Measurements from ENCODE around the gene WDR83.
"Not testable (repeated sequence)": the region's sequence is repeated elsewhere in the genome, so short reads cannot be mapped to it uniquely, and the experiment has no call there.

Gene WDR83

GRCh38 chr19:12666265-12667048 lies at the start of gene WDR83, which contains the start of gene MAN2B1:
WDR83 (plus strand) TSS chr19:12666807; CDS start chr19:12669791, 2,984 bp downstream.
MAN2B1 (minus strand) TSS chr19:12666742; CDS start chr19:12666701, 41 bp downstream.
- DNase-seq, result peak; percentile 66

- DNase-seq, result no peak
Measured at GRCh38 chr19:12617646-12618045, 49.0 kb upstream of the WDR83 start.

DNA sequence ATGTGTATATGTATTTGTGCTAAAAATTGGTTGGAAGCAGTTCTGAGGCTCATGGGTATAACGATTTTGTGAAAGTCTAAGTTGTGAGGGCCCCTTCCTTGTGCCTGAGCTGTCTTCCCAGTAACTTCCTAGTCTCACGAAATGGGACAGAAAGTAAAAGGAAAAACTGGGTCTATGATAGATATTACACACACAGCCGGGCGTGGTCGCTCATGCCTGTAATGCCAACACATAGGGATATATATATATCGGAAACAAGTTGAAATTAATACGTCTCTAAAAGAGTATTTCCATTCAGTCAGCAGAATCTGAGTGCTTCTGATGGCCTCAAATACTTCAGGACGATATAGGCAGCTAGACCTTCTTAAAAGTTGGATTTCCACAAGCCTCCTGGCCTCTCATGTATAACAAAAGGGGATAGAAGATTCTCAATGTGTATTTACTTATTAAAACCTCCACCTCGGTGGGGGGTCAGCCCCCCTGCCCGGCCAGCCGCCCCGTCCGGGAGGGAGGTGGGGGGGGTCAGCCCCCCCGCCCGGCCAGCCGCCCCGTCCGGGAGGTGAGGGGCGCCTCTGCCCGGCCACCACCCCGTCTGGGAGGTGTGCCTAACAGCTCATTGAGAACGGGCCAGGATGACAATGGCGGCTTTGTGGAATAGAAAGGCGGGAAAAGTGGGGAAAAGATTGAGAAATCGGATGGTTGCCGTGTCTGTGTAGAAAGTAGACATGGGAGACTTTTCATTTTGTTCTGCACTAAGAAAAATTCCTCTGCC lies 45.2 kb upstream of the WDR83 start:
- not testable (repeated sequence) for DNase-seq

GRCh38 chr19:12623361-12624031 lies 43.1 kb upstream of the WDR83 start:
- DNase-seq, result no peak

GRCh38 chr19:12626958-12627357 lies 39.6 kb upstream of the WDR83 start:
- DNase-seq, result no peak

- DNase-seq, result no peak
Measured at GRCh38 chr19:12628040-12629022, 38.3 kb upstream of the WDR83 start.

- DNase-seq, result no peak
Measured at GRCh38 chr19:12629215-12629614, 37.4 kb upstream of the WDR83 start.

GRCh38 chr19:12636631-12637030 lies 30.0 kb upstream of the WDR83 start:
- no peak for DNase-seq

- DNase-seq, result no peak
Measured at GRCh38 chr19:12638611-12639182, 27.9 kb upstream of the WDR83 start.

DNA sequence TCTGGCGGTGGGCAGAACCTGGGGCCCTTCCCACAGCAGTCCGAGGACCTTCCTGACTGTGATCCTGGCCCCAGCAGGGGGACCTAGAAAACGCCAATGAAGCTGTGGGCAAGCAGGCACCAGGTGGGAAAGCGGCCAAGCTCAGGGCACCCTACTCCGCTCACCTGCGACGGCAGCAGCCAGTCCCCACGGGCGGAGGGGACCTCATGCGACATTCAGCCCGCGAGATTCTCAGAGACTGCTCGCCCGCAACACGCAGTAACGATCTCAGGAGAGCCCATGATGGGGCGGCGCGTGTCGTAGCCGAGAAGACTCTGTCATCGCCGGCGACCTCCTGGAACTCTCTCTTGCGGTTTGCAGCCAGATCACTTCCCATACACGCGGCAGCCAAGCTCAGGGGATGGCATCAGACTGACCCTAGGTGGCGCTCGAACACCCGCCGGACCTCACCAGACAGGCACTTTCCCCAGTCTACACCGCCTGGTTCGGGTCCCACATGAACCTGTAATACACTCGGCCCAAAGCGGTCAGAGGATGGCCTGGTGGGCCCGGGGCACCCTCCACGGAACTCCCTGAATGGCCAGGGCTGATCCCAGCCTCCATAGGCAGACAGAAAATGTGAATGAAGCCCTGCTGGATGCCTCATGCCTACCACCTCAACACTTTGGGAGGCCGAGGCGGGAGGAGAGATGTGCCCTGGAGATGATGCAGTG lies 26.6 kb upstream of the WDR83 start:
- DNase-seq, result peak; percentile 85

DNA sequence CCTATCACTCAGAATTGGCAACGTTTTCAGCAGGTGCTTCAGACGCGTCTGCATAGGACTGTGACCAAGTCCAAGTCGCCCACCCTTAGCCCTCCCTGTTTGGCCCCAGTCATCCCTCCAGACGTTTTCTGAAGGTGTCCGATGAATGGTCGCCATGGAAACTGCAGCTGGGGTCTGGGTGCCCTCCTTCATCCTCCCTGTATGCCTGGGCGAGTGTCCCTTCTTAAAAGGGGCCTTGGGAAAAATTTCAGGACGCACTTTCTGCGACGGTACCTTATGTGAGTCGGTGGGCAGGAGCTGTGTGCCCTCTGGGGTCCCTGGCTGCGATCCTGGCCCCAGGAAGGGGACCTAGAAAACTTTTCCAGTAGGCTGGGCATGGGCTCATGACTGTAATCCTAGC lies 25.2 kb upstream of the WDR83 start:
- no peak for DNase-seq

DNA sequence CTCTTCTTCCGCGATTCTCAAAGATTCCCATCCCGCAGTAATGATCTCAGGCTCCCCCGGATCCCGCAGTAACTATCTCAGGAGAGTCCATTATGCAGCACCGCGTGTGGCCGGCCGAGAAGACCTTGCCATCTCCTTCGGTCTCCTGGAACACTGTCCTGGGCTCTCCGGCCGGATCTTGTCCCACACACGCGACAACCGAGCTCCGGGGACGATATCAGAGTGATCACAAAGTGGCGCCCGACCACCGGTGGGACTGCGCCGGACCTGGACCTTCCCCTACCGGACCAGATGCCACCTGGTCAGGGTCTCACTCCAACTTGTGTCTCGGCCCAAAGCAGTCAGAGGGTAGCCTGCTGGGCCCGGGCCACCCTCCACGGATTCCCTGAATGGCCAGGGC lies 24.1 kb upstream of the WDR83 start:
- DNase-seq, result no peak

DNA sequence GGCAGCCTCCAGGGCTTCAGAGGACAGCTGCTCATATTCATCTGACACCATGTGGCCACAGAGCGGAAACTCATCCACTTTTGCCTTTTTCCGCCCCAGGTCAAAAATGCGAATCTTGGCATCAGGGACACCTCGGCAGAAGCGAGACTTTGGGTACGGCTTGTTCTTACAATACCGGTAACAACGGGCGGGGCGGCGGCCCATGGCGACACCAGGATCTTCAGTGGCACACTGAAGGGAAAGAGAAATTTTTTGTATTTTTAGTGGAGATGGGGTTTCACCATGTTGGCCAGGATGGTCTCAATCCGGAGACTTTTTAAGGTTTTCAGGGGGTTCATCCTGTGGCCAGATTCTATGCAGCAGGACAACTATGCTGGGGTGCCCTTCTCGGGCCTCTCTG lies 22.9 kb upstream of the WDR83 start:
- DNase-seq, result not testable (repeated sequence)

- DNase-seq, result no peak
Measured at GRCh38 chr19:12646551-12646950, 20.1 kb upstream of the WDR83 start.

DNA sequence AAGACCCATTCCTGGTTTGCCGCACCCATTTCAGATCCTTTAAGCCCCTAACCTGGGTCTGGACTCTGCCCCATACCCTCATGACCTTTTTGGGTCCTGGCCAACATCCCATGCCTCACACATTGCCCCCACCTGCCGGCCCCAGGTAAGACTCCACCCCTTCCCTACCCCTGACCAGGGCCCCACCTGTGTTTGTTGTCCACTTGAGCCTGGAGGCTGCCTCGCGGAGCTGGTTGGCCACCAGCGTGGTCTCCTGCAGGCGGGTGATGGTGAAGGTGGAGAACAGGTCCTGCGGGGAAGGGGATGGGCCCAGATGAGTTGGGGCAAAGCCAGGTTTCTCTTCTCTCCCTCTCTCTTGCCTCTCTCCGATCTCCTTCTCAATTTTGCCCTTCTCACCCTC lies 19.6 kb upstream of the WDR83 start:
- no peak for DNase-seq

GRCh38 chr19:12647490-12648071 lies 19.0 kb upstream of the WDR83 start:
- no peak for DNase-seq

DNA sequence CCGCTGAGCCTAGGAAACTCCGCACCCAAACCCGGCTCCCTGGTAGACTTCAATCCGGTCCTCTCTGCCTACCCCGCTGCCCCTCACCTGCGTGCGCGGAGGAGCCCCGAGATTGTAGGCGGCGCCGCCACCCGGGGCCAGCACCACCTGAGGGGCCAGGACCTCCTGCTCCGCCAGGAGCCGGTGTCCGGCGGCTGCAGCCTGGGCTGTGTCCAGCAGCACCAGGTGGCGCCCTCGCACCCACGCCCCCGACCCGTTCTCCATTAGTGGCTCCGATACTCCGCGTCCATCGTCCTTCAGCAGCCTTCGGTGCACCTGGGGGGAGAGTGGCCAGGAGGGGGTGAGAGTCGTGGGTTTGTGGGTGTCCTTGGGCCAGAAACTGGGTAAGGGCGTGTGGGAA lies 18.5 kb upstream of the WDR83 start:
- no peak for DNase-seq

DNA sequence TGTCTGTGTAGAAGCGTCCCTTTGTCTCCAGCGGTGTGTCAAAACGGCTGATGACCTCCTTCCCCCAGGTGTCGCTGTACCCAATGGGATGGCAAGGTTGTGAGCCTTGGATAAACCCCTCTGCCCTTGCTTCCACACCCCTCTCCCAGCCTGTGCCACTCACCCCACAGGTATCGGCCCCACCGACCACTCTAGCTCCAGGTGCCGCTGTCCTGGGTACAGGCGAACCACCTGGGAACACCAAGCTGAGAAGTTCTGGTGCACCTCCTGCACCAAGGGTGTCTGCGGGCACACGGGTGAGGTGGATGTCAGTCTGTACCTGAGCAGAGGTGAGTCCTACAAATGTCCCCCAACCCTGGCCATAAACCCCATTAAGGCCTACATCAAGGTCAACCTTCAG lies 16.7 kb upstream of the WDR83 start:
- DNase-seq, result no peak

DNA sequence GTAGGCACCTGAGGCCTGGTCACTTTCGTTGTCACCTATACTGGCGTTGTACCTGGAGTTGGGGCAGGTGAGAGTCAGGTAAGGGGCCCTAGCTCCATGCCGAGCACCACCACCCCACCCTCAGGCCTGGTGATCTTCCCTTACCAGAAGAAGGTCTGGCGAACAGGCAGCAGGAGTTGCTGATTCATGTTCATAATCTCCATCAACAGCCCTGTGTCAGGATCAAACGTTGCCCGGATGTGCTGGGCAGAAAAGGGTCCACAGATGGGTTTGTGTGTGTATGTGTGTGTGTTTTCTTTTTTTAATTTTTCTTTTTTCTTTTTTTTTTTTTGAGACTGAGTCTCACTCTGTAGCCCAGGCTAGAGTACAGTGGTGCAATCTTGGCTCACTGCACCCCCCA lies 14.4 kb upstream of the WDR83 start:
- no peak for DNase-seq

- DNase-seq, result no peak
Measured at GRCh38 chr19:12655546-12655945, 11.1 kb upstream of the WDR83 start.

Data from CD4-positive, alpha-beta T cell treated with Interleukin-4 for 4 hours (primary cell).